Astrocyte (in vitro differentiated cells and primary cell): Measurements from ENCODE around the gene SLC6A4.

Experiments used
- EZH2 ChIP-seq: IDR thresholded peaks from 2 replicates; pipeline ENCODE4 v1.6.1; 2012; ENCODE audit warnings: mild to moderate bottlenecking, low read length, inconsistent platforms; ENCODE audit not compliant: insufficient read depth
- TF ChIP-seq, protein P1 (sequence below): IDR thresholded peaks from 2 replicates; pipeline ENCODE4 v1.5.1; 2011; ENCODE audit warnings: low read depth, mild to moderate bottlenecking, inconsistent platforms, low read length, moderate library complexity; ENCODE audit not compliant: insufficient read depth

GRCh38 chr17:30164531-30164930, 71.0 kb downstream of the SLC6A4 start:
- TF ChIP-seq EZH2 = no peak
- TF ChIP-seq, protein P1, sequence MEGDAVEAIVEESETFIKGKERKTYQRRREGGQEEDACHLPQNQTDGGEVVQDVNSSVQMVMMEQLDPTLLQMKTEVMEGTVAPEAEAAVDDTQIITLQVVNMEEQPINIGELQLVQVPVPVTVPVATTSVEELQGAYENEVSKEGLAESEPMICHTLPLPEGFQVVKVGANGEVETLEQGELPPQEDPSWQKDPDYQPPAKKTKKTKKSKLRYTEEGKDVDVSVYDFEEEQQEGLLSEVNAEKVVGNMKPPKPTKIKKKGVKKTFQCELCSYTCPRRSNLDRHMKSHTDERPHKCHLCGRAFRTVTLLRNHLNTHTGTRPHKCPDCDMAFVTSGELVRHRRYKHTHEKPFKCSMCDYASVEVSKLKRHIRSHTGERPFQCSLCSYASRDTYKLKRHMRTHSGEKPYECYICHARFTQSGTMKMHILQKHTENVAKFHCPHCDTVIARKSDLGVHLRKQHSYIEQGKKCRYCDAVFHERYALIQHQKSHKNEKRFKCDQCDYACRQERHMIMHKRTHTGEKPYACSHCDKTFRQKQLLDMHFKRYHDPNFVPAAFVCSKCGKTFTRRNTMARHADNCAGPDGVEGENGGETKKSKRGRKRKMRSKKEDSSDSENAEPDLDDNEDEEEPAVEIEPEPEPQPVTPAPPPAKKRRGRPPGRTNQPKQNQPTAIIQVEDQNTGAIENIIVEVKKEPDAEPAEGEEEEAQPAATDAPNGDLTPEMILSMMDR = no peak
